Measurements from ENCODE around the gene APOL4.

The APOL4 gene

GRCh38 chr22:36221799-36222751 is 20.5 kb upstream of the APOL4 start:
- peak overlapping the region; percentile 69; the same call in 1 of the 2 replicates for H3K27ac ChIP-seq
- TF ChIP-seq CTCF (IDR thresholded peaks at IDR 0.05): peak; percentile 95
- no peak for TF ChIP-seq ZFX (IDR thresholded peaks at IDR 0.05; ENCODE audit: borderline replicate concordance)

- peak overlapping the region; percentile 69 for H3K27ac ChIP-seq
- TF ChIP-seq ZFX (IDR thresholded peaks at IDR 0.05; ENCODE audit: borderline replicate concordance) (no peak), CTCF (IDR thresholded peaks at IDR 0.05) (no peak)
These were observed 18.9 kb upstream of the APOL4 start for GRCh38 chr22:36220451-36220921.

DNA sequence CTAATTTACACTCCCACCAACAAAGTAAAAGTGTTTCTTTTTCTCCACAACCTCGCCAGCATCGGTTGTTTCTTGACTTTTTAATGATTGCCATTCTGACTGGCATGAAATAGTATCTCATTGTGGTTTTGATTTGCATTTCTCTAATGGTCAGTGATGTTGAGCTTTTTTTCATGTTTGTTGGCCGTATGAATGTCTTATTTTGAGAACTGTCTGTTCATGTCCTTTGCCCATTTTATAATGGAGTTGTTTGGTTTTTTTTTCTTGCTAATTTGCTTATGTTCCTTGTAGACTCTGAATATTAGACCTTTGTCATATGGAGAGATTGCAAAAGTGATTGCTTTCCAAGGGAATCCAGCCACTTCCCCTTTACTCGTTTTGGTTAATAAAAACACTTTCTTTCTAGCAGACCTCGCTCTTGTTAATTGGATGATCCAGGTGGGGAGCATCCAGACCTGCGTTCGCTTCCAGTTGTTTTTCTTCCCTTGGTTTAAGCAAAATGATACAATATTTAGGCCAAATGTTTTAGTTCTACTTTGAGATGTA is 17.1 kb upstream of the APOL4 start:
- no peak overlapping the region for H3K27ac ChIP-seq
- TF ChIP-seq CTCF (IDR thresholded peaks at IDR 0.05): no peak
- TF ChIP-seq ZFX (IDR thresholded peaks at IDR 0.05; ENCODE audit: borderline replicate concordance): no peak

DNA sequence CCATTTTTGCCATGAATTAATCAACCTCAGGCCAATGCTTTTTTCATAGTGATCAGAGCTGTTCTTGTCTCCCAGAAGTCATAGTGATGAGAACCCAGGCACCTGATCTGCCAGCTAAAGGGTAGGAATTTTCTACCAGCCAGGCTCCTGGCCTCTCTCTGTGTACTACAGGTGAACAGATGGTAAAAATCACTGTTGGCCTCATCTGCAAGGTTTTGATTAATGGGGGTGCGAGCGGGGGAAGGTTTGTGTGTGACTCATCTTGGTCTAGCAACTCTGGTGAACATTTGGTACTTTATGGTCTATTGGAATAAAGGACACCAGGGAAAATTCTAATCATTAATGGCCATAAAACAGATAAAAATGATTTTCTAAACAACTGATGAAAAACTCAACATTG is 14.4 kb upstream of the APOL4 start:
- TF ChIP-seq ZFX (IDR thresholded peaks at IDR 0.05; ENCODE audit: borderline replicate concordance): no peak
- no peak for TF ChIP-seq CTCF (IDR thresholded peaks at IDR 0.05)
- no peak overlapping the region for H3K27ac ChIP-seq

GRCh38 chr22:36213586-36213985 is 12.0 kb upstream of the APOL4 start:
- H3K27ac ChIP-seq: no peak overlapping the region

GRCh38 chr22:36212901-36213300 is 11.3 kb upstream of the APOL4 start:
- TF ChIP-seq ZFX (IDR thresholded peaks at IDR 0.05; ENCODE audit: borderline replicate concordance): no peak
- H3K27ac ChIP-seq: no peak overlapping the region

More at GRCh38 chr22:36213586-36213985, 12.0 kb upstream of the APOL4 start:
- no peak for TF ChIP-seq ZFX (IDR thresholded peaks at IDR 0.05; ENCODE audit: borderline replicate concordance)
- TF ChIP-seq CTCF (IDR thresholded peaks at IDR 0.05): no peak

DNA sequence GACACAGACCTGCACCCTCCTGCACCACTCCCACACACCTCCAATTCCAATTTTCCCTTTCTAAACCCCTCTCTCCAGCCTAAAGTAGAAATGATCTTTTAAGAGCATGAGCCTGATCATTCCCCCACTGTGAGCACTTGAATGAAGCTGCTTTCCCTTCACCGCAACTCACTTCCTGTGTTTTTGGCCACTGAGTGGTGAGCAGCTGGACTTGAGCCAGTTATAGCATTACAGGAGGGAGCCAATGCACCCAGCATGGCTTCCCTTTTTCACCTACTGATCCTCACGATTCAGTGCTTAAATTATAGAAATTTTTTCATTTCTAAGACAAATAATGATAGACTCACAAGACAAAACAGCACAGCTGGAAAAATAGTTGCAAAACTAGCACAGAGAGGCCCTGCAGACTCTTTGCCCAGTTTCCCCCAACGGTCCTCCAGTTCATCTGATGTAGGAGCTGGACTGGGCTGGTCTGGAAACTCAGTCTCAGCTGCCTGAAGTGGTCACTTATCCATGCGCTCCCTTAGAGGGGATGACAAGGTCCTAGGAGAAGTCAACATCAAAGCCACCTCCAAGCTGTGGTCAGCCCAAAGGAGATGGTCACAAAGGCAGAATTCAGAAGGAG is 9.7 kb upstream of the APOL4 start:
- no peak overlapping the region for H3K27ac ChIP-seq
- no peak for TF ChIP-seq ZFX (IDR thresholded peaks at IDR 0.05; ENCODE audit: borderline replicate concordance)
- no peak for TF ChIP-seq CTCF (IDR thresholded peaks at IDR 0.05)

All from 22Rv1 (cell line).